K562 (cell line): ENCODE data around the gene TIGD7. TPM values are rescaled to one million over a fixed set of nuclear protein-coding genes. Genes with fewer than 3 reads are reported as not detected.

Source experiments
- ETS2 ChIP-seq: IDR thresholded peaks from 2 replicates; pipeline ENCODE4 v1.6.1; 2016; ENCODE audit warnings: borderline replicate concordance, missing genetic modification characterization, mild to moderate bottlenecking, moderate library complexity, missing compliant biosample characterization; ENCODE audit not compliant: poor library complexity, severe bottlenecking
- NR2F6 ChIP-seq: fragments of 450-650 bp; formaldehyde crosslinking; IDR thresholded peaks from 2 replicates; pipeline ENCODE4 v1.4.0; 2020; ENCODE audit warnings: mild to moderate bottlenecking
- POLR2AphosphoS5 ChIP-seq: IDR thresholded peaks from 2 replicates; pipeline ENCODE4 v1.6.1; 2011; ENCODE audit warnings: mild to moderate bottlenecking, low read depth, low read length, moderate library complexity; ENCODE audit not compliant: control insufficient read depth, insufficient read depth
- RBM14 ChIP-seq: fragments of 200-400 bp; formaldehyde crosslinking; IDR thresholded peaks from 2 replicates; pipeline ENCODE4 v1.6.1; 2018; ENCODE audit warnings: low read depth, mild to moderate bottlenecking, low read length, moderate library complexity, borderline replicate concordance; ENCODE audit not compliant: insufficient read depth
- ZNF140 ChIP-seq: fragments of 250-450 bp; sonication (Bioruptor Pico); IDR thresholded peaks from 2 replicates; pipeline ENCODE4 v1.8.0; 2021; ENCODE audit warnings: moderate library complexity, mild to moderate bottlenecking, inconsistent platforms
- ZNF41 ChIP-seq: fragments of 250-450 bp; sonication (Bioruptor Pico); conservative IDR thresholded peaks from 2 replicates; pipeline ENCODE4 v1.4.0; 2020; ENCODE audit warnings: mild to moderate bottlenecking
- ZNF778 ChIP-seq: fragments of 450-650 bp; formaldehyde crosslinking; IDR thresholded peaks from 2 replicates; pipeline ENCODE4 v1.4.0; 2020; ENCODE audit warnings: mild to moderate bottlenecking, moderate library complexity
- polyA plus RNA-seq, 8 experiments: library from polyadenylated mRNA; depleted of rRNA in 4 of 8; stranded (reverse) in 5 of 8; unstranded in 3 of 8; fragments of >200 nt; fragmentation: Nextera tagmentation in 2 of 8; fragmentation: Illumina TruSeq in 1 of 8; extraction: Ambion mirVana in 2 of 8; extraction: Trizol in 1 of 8; gene quantifications; 2 replicates each; pipeline versions ENCODE4 v1.2.1 to v1.2.3, GENCODE V29; 2011 to 2014; ENCODE audit warnings: inconsistent platforms in 1 of 8, missing spikeins in 1 of 8
- total RNA-seq, 7 experiments: library from RNA; depleted of rRNA in 6 of 7; stranded (reverse); fragments of >200 nt in 6 of 7; fragmentation: Illumina TruSeq in 2 of 7; extraction: Trizol in 2 of 7; gene quantifications; 2 replicates each; pipeline versions ENCODE4 v1.2.1 to v1.2.3, GENCODE V29; 2011 to 2021; ENCODE audit warnings: low replicate concordance in 1 of 7
- TF ChIP-seq, protein P1 (sequence below): fragments of 250-450 bp; sonication (Bioruptor Pico); IDR thresholded peaks from 2 replicates; pipeline ENCODE4 v1.6.1; 2021; ENCODE audit warnings: mild to moderate bottlenecking
- TF ChIP-seq, protein P2 (sequence below), 2 experiments: fragments of 150-350 bp in 1 of 2; IDR thresholded peaks; 2 replicates each; pipeline ENCODE4 v1.6.1; 2012 to 2016; ENCODE audit warnings: low read depth in 2 of 2, low read length in 2 of 2, mild to moderate bottlenecking in 1 of 2, moderate library complexity in 1 of 2
- TF ChIP-seq, protein P3 (sequence below): IDR thresholded peaks from 2 replicates; pipeline ENCODE4 v1.6.1; 2011; ENCODE audit warnings: borderline replicate concordance, low read depth, mild to moderate bottlenecking, moderate library complexity, low read length; ENCODE audit not compliant: insufficient read depth, poor library complexity, severe bottlenecking
- TF ChIP-seq, protein P4 (sequence below): sonication (generic); formaldehyde crosslinking; IDR thresholded peaks from 2 replicates; pipeline ENCODE4 v1.8.1; 2022; ENCODE audit warnings: missing genetic modification reagents
- TF ChIP-seq, protein P5 (sequence below): sonication (generic); formaldehyde crosslinking; IDR thresholded peaks from 2 replicates; pipeline ENCODE4 v1.8.1; 2023; ENCODE audit warnings: mild to moderate bottlenecking, missing genetic modification reagents

Gene TIGD7
- total and polyA plus RNA-seq, 9 of the 15 experiments (the other 6 are each of a cell fraction or from before 2014, with no cell fraction given), result 0.84 to 10.7 (median 6.7) TPM

DNA sequence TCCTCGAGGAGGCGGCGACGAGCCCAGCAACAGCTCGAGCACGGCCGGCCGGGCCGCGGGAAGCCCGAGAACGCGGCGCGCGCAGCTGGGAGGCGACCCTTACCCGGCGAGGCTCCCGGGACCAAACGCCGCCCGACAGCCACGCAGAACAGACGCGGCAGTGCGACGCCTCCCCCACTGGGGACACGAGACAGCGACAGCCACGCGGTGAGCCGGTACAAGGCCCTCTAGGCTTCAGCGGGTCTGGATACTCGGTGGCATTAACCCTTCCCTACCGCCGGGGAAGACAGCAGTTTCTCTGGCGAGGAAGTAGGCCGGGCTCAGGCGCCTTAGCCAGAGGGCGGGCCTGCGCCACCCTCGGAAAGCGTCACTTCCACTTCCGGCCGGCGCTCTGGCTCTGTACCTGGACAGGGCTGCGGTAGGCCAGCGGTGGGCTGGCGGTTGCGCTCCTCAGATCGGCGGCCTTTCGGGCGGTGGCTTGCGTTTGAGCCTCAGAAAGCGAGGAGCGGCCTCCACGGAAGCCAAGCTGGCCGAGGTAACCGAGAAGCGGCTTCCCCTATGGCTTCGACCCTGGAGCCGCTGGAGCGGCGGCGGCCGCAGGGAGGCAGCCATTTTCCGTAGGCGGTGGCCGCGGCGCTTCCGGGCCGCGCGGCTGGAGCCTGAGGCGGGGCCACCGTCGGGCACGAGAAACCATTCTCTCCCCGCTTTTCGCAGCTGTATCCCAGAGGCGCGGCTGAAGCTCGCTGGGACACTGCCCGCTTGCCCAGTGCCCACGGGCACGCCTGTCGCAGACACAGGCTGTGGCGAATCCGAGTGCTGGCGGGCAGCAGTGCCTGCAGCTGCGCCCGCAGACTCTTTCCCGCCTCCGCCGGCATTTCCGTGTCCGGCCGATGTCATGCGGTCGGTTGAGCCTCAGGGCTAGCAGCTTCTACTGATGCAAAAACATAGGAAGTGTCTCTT is at the start of gene TIGD7, which contains the start of gene ZNF75A (continued):
- TF ChIP-seq, protein P1, sequence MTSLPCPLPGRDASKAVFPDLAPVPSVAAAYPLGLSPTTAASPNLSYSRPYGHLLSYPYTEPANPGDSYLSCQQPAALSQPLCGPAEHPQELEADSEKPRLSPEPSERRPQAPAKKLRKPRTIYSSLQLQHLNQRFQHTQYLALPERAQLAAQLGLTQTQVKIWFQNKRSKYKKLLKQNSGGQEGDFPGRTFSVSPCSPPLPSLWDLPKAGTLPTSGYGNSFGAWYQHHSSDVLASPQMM (CRISPR knock-in tag), result no peak
- TF ChIP-seq ZNF140 (CRISPR knock-in tag) (no peak), ZNF778 (CRISPR knock-in tag) (no peak), ZNF41 (no peak), NR2F6 (CRISPR knock-in tag) (no peak), POLR2AphosphoS5 (peak; percentile 60), ETS2 (tag) (no peak), RBM14 (0 out of 2 replicates have a peak, but pooled peaks have one; percentile 12)
- TF ChIP-seq, protein P2, sequence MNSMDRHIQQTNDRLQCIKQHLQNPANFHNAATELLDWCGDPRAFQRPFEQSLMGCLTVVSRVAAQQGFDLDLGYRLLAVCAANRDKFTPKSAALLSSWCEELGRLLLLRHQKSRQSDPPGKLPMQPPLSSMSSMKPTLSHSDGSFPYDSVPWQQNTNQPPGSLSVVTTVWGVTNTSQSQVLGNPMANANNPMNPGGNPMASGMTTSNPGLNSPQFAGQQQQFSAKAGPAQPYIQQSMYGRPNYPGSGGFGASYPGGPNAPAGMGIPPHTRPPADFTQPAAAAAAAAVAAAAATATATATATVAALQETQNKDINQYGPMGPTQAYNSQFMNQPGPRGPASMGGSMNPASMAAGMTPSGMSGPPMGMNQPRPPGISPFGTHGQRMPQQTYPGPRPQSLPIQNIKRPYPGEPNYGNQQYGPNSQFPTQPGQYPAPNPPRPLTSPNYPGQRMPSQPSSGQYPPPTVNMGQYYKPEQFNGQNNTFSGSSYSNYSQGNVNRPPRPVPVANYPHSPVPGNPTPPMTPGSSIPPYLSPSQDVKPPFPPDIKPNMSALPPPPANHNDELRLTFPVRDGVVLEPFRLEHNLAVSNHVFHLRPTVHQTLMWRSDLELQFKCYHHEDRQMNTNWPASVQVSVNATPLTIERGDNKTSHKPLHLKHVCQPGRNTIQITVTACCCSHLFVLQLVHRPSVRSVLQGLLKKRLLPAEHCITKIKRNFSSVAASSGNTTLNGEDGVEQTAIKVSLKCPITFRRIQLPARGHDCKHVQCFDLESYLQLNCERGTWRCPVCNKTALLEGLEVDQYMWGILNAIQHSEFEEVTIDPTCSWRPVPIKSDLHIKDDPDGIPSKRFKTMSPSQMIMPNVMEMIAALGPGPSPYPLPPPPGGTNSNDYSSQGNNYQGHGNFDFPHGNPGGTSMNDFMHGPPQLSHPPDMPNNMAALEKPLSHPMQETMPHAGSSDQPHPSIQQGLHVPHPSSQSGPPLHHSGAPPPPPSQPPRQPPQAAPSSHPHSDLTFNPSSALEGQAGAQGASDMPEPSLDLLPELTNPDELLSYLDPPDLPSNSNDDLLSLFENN (IDR thresholded peaks at IDR 0.05; ENCODE audit: low read depth in 2 of 2, low read length in 2 of 2), result no peak
- TF ChIP-seq, protein P3, sequence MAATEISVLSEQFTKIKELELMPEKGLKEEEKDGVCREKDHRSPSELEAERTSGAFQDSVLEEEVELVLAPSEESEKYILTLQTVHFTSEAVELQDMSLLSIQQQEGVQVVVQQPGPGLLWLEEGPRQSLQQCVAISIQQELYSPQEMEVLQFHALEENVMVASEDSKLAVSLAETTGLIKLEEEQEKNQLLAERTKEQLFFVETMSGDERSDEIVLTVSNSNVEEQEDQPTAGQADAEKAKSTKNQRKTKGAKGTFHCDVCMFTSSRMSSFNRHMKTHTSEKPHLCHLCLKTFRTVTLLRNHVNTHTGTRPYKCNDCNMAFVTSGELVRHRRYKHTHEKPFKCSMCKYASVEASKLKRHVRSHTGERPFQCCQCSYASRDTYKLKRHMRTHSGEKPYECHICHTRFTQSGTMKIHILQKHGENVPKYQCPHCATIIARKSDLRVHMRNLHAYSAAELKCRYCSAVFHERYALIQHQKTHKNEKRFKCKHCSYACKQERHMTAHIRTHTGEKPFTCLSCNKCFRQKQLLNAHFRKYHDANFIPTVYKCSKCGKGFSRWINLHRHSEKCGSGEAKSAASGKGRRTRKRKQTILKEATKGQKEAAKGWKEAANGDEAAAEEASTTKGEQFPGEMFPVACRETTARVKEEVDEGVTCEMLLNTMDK, result no peak
- TF ChIP-seq, protein P4, sequence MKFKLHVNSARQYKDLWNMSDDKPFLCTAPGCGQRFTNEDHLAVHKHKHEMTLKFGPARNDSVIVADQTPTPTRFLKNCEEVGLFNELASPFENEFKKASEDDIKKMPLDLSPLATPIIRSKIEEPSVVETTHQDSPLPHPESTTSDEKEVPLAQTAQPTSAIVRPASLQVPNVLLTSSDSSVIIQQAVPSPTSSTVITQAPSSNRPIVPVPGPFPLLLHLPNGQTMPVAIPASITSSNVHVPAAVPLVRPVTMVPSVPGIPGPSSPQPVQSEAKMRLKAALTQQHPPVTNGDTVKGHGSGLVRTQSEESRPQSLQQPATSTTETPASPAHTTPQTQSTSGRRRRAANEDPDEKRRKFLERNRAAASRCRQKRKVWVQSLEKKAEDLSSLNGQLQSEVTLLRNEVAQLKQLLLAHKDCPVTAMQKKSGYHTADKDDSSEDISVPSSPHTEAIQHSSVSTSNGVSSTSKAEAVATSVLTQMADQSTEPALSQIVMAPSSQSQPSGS (CRISPR knock-in tag), result no peak
- TF ChIP-seq, protein P5, sequence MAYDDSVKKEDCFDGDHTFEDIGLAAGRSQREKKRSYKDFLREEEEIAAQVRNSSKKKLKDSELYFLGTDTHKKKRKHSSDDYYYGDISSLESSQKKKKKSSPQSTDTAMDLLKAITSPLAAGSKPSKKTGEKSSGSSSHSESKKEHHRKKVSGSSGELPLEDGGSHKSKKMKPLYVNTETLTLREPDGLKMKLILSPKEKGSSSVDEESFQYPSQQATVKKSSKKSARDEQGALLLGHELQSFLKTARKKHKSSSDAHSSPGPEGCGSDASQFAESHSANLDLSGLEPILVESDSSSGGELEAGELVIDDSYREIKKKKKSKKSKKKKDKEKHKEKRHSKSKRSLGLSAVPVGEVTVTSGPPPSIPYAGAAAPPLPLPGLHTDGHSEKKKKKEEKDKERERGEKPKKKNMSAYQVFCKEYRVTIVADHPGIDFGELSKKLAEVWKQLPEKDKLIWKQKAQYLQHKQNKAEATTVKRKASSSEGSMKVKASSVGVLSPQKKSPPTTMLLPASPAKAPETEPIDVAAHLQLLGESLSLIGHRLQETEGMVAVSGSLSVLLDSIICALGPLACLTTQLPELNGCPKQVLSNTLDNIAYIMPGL, result no peak; the same call in 1 of the 2 replicates
